ENCODE results near the gene PROSER2.
A peak's percentile ranks its signal among the peaks of the same experiment; 100 is the strongest.
"Not testable (repeated sequence)": the region's sequence is repeated elsewhere in the genome, so short reads cannot be mapped to it uniquely, and the experiment has no call there.

The PROSER2 gene

GRCh38 chr10:11835704-11836103, 12.5 kb downstream of the PROSER2 start:
- no peak for DNase-seq (ENCODE audit: low read depth in 2 of 2)

DNA sequence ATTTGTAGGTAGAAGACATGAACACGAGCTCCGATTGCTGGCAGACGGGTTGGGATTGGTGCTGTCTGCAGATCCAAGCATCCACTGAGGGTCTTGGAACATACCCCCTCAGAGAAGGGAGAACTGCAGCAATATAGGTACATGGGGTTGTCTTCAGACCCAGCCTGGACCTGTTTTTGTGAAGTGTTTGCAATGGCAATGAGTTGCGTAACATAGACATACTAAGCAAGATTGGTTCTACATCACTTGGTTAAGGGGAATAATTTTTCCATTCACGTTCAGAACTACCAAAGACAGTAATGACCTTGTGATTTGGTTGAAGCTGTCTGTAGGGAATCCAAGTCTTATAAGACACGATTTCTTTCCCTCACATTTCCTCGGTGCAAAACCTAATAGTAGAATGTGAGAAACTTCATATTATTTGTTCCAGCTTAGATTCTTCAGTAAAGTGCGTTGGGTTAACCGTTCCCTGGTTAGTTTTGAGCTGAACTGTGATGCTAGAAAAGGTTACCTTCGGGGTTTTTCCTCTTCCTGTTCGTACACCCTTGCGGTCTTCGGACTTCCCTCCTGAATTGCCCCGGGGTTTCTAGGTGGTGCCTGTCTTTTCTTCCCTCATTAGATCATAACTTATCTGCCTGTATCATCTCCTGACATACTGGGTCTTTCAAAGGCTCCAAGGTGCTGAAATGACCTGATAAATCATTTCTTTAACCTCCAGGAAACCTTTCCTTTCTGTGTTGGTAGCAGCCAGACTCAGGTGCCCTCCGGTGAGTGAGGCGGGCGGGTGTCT, 14.4 kb downstream of the PROSER2 start:
- DNase-seq (ENCODE audit: low read depth in 2 of 2): no peak

- no peak for DNase-seq (ENCODE audit: low read depth in 2 of 2)
Observed at GRCh38 chr10:11838298-11838852, 15.2 kb downstream of the PROSER2 start.

- DNase-seq (ENCODE audit: low read depth in 2 of 2): no peak
Observed at GRCh38 chr10:11841375-11841774, 18.2 kb downstream of the PROSER2 start.

- no peak for DNase-seq (ENCODE audit: low read depth in 2 of 2)
Observed at GRCh38 chr10:11842411-11842810, 19.3 kb downstream of the PROSER2 start.

GRCh38 chr10:11845113-11845512, 22.0 kb downstream of the PROSER2 start:
- no peak for DNase-seq (ENCODE audit: low read depth in 2 of 2)

DNA sequence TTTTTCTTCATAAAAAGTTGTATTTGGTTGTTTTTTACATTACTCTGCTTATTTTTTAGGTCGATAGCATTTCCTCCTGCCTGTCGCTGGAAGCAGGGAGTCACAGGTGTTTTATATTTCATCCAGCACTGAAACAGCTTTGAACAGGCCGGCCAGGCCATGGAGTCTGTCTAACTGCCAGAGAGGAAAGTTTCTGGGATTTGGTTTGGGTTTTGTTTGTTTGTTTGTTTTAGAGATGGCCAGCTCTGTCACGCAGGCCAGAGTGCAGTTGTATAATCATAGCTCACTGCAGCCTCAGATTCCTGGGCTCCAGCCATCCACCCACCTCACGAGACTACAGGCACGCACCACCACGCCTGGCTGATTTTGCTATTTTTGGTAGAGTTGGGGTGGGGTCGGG, 23.4 kb downstream of the PROSER2 start:
- DNase-seq (ENCODE audit: low read depth in 2 of 2): no peak

- no peak for DNase-seq (ENCODE audit: low read depth in 2 of 2)
Observed at GRCh38 chr10:11849277-11849676, 26.1 kb downstream of the PROSER2 start.

DNA sequence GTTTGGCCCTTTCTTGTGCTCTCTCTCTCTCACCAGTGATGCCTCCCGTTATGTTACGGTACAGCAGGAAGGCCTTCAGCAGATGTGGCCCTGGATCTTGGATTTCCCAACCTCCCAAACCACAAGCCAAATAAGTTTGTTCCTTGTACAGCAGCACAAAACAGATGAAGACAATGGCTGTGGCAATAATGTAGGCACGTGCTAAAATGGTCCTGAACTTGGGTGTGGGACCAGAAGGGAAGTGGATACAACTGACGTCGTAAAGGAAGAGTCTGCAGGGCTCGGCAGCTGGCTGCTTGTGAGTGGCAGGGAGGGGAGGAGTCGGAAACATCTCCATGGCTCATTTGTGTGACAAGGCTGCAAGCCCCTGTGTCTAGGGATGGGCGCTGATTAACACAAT, 26.8 kb downstream of the PROSER2 start:
- DNase-seq (ENCODE audit: low read depth in 2 of 2): no peak

DNA sequence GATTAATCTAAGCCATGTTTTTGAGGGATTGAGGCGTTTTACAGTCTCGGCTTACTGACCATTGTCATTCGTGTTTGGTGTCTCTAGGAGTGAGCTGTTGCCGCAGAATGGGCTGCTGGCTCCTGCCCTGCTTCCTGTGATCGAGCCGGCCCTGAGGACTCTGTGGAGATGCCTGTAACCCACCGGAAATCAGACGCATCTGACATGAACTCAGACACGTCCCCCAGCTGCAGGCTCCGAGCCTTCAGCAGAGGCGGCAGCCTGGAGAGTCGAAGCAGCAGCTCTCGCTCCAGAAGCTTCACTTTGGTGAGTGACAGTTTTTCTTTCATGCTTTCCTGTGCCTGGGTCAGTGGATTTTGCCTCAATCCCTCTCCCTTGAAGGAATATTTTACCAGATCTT, 28.8 kb downstream of the PROSER2 start:
- DNase-seq (ENCODE audit: low read depth in 2 of 2): no peak

GRCh38 chr10:11852637-11853036, 29.5 kb downstream of the PROSER2 start:
- DNase-seq (ENCODE audit: low read depth in 2 of 2): not testable (repeated sequence)

- no peak for DNase-seq (ENCODE audit: low read depth in 2 of 2)
Observed at GRCh38 chr10:11853468-11853867, 30.3 kb downstream of the PROSER2 start.

DNA sequence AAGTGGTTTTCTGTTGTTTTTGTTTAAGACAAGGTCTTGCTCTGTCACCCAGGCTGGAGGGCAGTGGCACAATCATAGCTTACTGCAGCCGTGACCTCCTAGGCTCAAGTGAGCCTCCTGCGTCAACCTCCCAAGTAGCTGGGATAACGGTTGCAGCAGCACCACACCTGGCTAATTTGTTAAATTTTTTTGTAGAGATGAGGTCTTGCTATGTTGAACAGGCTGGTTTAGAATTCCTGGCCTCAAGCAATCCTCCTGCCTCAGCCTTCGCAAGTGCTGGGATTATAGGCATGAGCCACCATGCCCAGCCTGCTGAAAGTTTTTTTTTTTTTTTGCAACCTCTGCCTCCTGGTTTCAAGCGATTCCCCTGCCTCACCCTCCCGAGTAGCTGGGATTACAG, 31.1 kb downstream of the PROSER2 start:
- no peak for DNase-seq (ENCODE audit: low read depth in 2 of 2)

DNA sequence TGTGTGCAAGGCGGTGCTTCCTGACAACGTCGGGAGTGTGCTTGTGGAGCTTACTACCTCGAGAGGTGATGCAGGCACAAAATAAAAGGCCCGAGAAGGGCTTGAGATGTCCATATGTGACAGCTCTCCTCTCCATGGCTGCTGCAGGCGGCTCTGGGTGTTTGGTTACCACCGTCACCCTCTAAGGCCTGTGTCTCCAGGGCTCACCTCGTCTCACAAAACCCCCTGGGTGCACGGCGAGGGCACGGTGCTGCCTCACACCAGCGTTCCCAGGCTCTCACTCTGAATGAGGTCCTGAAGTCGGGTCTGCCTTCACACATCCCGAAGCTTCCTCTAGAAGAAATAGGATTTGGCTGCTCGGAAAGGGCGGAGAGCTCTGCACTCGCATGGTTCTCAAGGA, 32.9 kb downstream of the PROSER2 start:
- no peak for DNase-seq (ENCODE audit: low read depth in 2 of 2)

DNA sequence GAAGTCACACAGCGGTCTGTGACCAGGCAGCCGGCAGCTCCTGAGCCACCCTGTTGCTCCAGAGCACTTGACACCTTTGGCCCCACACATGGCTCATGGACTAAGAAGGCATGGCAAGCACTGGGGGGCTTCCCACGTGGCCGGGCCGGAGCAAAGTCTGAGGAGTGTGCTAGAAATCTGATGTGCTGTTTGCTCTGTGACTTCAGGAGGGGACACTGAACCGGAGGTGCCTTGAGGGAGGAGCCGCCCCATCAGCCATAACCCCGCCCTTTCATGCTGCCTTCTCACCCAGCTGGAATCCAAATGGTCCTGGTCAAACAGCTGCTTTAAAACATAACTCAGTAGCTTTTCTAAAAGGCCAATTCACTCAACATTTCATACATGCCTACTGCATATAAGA, 33.5 kb downstream of the PROSER2 start:
- no peak for DNase-seq (ENCODE audit: low read depth in 2 of 2)

DNA sequence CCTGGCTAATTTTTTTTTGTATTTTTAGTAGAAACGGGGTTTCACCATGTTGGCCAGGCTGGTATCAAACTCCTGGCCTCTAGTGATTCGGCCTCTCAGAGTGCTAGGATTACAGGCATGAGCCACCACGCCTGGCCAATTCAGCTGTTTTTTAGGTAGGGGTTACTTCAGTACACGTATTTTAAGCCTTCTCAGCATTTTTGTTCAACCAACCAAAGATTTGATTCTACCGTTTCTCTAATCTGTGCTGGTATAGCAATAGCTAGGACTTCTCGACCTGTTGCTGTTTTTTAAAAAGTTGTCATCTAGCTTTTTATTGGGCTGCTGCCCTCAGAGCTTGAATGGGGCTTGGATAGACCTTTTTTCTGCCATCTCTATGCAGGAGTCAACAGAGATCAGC, 34.9 kb downstream of the PROSER2 start:
- no peak for DNase-seq (ENCODE audit: low read depth in 2 of 2)

GRCh38 chr10:11861341-11861740, 38.2 kb downstream of the PROSER2 start:
- DNase-seq (ENCODE audit: low read depth in 2 of 2): no peak

DNA sequence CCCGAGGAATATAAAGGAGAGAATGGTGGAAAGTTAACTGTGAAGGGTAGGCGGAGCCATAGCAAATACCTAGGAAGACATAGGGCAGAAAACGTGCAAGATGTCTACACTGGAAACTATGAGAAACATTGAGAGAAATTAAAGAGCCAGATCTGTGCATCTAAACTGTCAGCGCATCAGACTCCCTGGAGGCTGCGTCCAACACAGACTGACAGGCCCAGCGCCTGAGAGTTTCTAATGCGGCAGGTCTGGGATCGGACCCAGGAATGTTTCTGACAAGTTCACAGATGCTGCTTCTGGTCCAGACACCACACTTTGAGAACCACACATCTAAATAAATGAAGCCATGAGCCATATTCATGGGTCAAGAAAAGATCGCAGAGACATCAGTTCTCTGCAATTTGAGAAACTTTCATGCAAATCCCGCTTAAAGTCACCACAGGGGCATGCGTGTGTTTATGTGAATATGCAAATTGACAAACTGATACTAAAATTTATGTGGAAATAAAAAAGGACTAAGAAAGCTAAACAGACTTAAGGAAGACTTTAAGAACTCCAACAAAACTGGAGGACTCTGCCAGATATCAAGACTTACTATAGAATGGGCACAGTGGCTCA, 38.8 kb downstream of the PROSER2 start:
- DNase-seq (ENCODE audit: low read depth in 2 of 2): no peak

DNA sequence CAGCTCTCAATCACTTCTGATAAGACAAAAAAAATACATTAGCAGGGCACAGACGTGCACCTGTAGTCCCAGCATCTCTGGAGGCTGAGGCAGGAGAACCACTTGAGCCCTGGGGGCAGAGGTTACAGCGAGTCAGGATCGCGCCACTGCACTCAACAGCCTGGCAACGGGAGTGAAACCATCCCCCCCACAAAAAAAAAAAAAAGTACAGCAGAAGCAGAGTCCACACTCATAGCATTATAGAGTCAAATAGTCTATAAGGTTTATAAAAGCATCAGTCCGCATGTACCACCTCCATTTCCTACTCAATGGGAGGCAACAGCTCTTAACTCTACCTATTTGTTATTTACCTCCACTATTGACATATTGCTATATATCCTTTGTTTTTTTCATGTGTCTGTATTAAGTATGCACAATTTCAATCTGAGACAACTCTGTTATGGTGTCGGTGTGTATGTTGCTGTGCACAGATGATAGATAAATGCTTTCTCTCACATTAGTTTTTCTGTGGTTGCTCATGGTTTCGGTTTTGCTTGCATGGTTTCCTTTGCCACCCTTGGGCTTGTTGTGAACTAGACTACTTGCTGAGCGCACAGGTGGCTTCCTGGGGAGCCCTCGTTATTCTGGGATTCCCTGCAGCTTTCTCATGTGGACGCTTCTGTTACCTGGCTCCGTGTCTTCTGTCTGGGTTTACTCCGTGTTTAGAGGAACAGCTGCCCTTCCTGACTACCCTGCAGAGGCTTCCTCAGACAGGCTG, 40.4 kb downstream of the PROSER2 start:
- DNase-seq (ENCODE audit: low read depth in 2 of 2): peak in 1 of 2 donors; percentile 40

- DNase-seq (ENCODE audit: low read depth in 2 of 2): no peak
Observed at GRCh38 chr10:11864727-11865126, 41.6 kb downstream of the PROSER2 start.

GRCh38 chr10:11865561-11865960, 42.4 kb downstream of the PROSER2 start:
- DNase-seq (ENCODE audit: low read depth in 2 of 2): no peak

GRCh38 chr10:11866199-11866925, 43.2 kb downstream of the PROSER2 start:
- no peak for DNase-seq (ENCODE audit: low read depth in 2 of 2)
